HepG2 (cell line): Measurements from ENCODE around the gene TMEM116. TPM values are rescaled to one million over a fixed set of nuclear protein-coding genes. Genes with fewer than 3 reads are reported as not detected.

ENCODE experiments used
- ATAC-seq: fragments of 200-7000 bp; cut with Tn5 transposase; 3 replicates; pipeline ENCODE4 v1.9.1; 2020; ENCODE audit warnings: mild to moderate bottlenecking, moderate library complexity
- BruUV-seq: library from RNA; stranded (reverse); fragments of 400-500 nt; replicated peaks from 2 replicates; lab custom pipeline; 2021; lab: Mats Ljungman, UMichigan
- CTCF ChIA-PET: fragments of 300-600 bp; formaldehyde crosslinking; extraction: SDS; loops from one replicate; lab custom pipeline; 2021; ENCODE audit warnings: low total read pairs, inconsistent platforms, low intra/inter-chr PET ratio; lab: Yijun Ruan, JAX
- POLR2A ChIA-PET: fragments of 350-600 bp; sonication (Branson Sonifier 250); formaldehyde crosslinking; loops from one replicate; lab custom pipeline; 2020; ENCODE audit warnings: antibody characterized with exemption, inconsistent platforms; lab: Yijun Ruan, JAX
- DNase-seq: peaks from one replicate; pipeline ENCODE4 v3.0.0-alpha.2; 2015; ENCODE audit warnings: low spot score
- FAIRE-seq: peaks from 3 replicates; lab custom pipeline; 2011; peaks lifted over from hg19 to GRCh38; lab: Jason Lieb, UNC
- H2AFZ ChIP-seq: one replicate; pipeline ENCODE4 v1.6.1; 2011; ENCODE audit warnings: low read length, inconsistent platforms
- H3K27ac ChIP-seq: fragments of 300-600 bp; 3 replicates; pipeline ENCODE4 v1.8.0; 2011; ENCODE audit warnings: mixed run types, mild to moderate bottlenecking, mixed read lengths, low read length, inconsistent platforms; ENCODE audit not compliant: insufficient read depth; ENCODE audit errors: extremely low read length
- H3K27me3 ChIP-seq, 2 experiments: fragments of 200-600 bp in 1 of 2; 2 replicates in 1 of 2; 3 replicates in 1 of 2; pipeline versions ENCODE4 v1.6.0 to v1.8.0; 2011; ENCODE audit warnings: low read length in 2 of 2, mild to moderate bottlenecking in 2 of 2, moderate library complexity in 2 of 2, inconsistent platforms in 1 of 2; ENCODE audit not compliant: insufficient read depth in 2 of 2, control insufficient read depth in 1 of 2
- H3K36me3 ChIP-seq, 2 experiments: fragments of 200-600 bp in 1 of 2; replicated peaks in 1 of 2; 2 replicates in 1 of 2; 3 replicates in 1 of 2; pipeline versions ENCODE4 v1.5.1 to v1.8.0; 2011; ENCODE audit warnings: low read length in 2 of 2, inconsistent platforms in 1 of 2; ENCODE audit not compliant: insufficient read depth in 2 of 2, control insufficient read depth in 1 of 2
- H3K4me1 ChIP-seq: 2 replicates; pipeline ENCODE4 v1.5.1; 2012; ENCODE audit warnings: low read length, inconsistent platforms; ENCODE audit not compliant: insufficient read depth
- H3K4me2 ChIP-seq: 2 replicates; pipeline ENCODE4 v1.6.0; 2011; ENCODE audit warnings: low read depth, low read length, inconsistent platforms
- H3K4me3 ChIP-seq, 3 experiments: fragments of 200-600 bp in 1 of 3; sonication (generic), shearing (Covaris generic) in 1 of 3; replicated peaks in 1 of 3; 2 replicates each; pipeline ENCODE4 v1.5.1; 2011 to 2016; ENCODE audit warnings: low read length in 3 of 3, inconsistent platforms in 2 of 3, low read depth in 2 of 3, mild to moderate bottlenecking in 2 of 3, control low read depth in 1 of 3, mixed read lengths in 1 of 3; ENCODE audit not compliant: insufficient read depth in 1 of 3
- H3K79me2 ChIP-seq: one replicate; pipeline ENCODE4 v1.6.1; 2011; ENCODE audit warnings: low read length, inconsistent platforms; ENCODE audit not compliant: insufficient read depth
- H3K9ac ChIP-seq: 2 replicates; pipeline ENCODE4 v1.6.0; 2011; ENCODE audit warnings: mild to moderate bottlenecking, low read depth, low read length, inconsistent platforms; ENCODE audit not compliant: insufficient read depth
- H3K9me3 ChIP-seq: 2 replicates; pipeline ENCODE4 v1.5.1; 2012; ENCODE audit warnings: mild to moderate bottlenecking, low read length
- H4K20me1 ChIP-seq: 2 replicates; pipeline ENCODE4 v1.6.0; 2011; ENCODE audit warnings: inconsistent platforms, mild to moderate bottlenecking, low read length, moderate library complexity; ENCODE audit not compliant: insufficient read depth
- ELF3 ChIP-seq: IDR thresholded peaks from 2 replicates; pipeline ENCODE4 v1.6.1; 2016; ENCODE audit warnings: missing genetic modification reagents, missing compliant biosample characterization
- KLF15 ChIP-seq: sonication (generic); formaldehyde crosslinking; IDR thresholded peaks from 2 replicates; pipeline ENCODE4 v1.8.1; 2023; ENCODE audit warnings: borderline replicate concordance, mild to moderate bottlenecking, inconsistent platforms, missing genetic modification reagents, mixed read lengths
- NRL ChIP-seq: sonication (generic); formaldehyde crosslinking; IDR thresholded peaks from 2 replicates; pipeline ENCODE4 v1.5.0; 2020; ENCODE audit warnings: missing genetic modification reagents, mild to moderate bottlenecking, moderate library complexity, borderline replicate concordance
- POLR2A ChIP-seq, 2 experiments: IDR thresholded peaks; 2 replicates each; pipeline ENCODE4 v1.6.1; 2011; ENCODE audit warnings: low read depth in 2 of 2, low read length in 2 of 2, mild to moderate bottlenecking in 1 of 2, moderate library complexity in 1 of 2; ENCODE audit not compliant: insufficient read depth in 1 of 2
- POLR2G ChIP-seq: fragments of 200-400 bp; formaldehyde crosslinking; IDR thresholded peaks from 2 replicates; pipeline ENCODE4 v1.6.1; 2018; ENCODE audit warnings: mild to moderate bottlenecking, low read depth, low read length, moderate library complexity
- RBFOX2 ChIP-seq: fragments of 200-400 bp; formaldehyde crosslinking; IDR thresholded peaks from 2 replicates; pipeline ENCODE4 v1.6.1; 2017; ENCODE audit warnings: low read depth, mild to moderate bottlenecking, low read length
- WGBS: methylation state at CpG from one replicate; pipeline ENCODE4 v1.1.6; 2017; ENCODE audit warnings: low lambda C conversion rate; 5-methylcytosine and 5-hydroxymethylcytosine counted together
- in situ Hi-C: cut with HindIII; loops from 2 replicates; pipeline ENCODE4 v1.10.0; 2017; ENCODE audit warnings: low pct_unique_long_range_greater_than_20kb; ENCODE audit not compliant: extremely low pct_ligation_motif_present
- intact Hi-C: fragments of 100-400 bp; cut with micrococcal nuclease; formaldehyde crosslinking; loops from one replicate; pipeline ENCODE4 v1.10.0; 2022; ENCODE audit not compliant: unreplicated experiment
- polyA plus RNA-seq, 8 experiments: library from polyadenylated mRNA; depleted of rRNA in 3 of 8; stranded (reverse) in 7 of 8; unstranded in 1 of 8; fragments of >200 nt; fragmentation: Illumina TruSeq in 4 of 8; extraction: Trizol in 4 of 8; gene quantifications; 2 replicates each; pipeline versions ENCODE4 v1.2.1 to v1.2.3, GENCODE V29; 2011 to 2016; ENCODE audit warnings: low read depth in 4 of 8, missing spikeins in 1 of 8, mixed read lengths in 1 of 8; ENCODE audit not compliant: insufficient read depth in 1 of 8
- total RNA-seq, 5 experiments: library from RNA; depleted of rRNA; stranded (reverse); fragments of >200 nt; fragmentation: Illumina TruSeq; extraction: Trizol; gene quantifications; 2 replicates each; pipeline ENCODE4 v1.2.3, GENCODE V29; 2016; ENCODE audit warnings: low read depth in 1 of 5
- TF ChIP-seq, protein P1 (sequence below): sonication (generic); formaldehyde crosslinking; IDR thresholded peaks from 2 replicates; pipeline ENCODE4 v1.8.1; 2023; ENCODE audit warnings: mild to moderate bottlenecking, missing genetic modification reagents

TMEM116 gene
- total and polyA plus RNA-seq, 2 of the 13 experiments (the other 11 are each of a cell fraction or from before 2014, with no cell fraction given) = 14.0 to 17.8 TPM

DNA sequence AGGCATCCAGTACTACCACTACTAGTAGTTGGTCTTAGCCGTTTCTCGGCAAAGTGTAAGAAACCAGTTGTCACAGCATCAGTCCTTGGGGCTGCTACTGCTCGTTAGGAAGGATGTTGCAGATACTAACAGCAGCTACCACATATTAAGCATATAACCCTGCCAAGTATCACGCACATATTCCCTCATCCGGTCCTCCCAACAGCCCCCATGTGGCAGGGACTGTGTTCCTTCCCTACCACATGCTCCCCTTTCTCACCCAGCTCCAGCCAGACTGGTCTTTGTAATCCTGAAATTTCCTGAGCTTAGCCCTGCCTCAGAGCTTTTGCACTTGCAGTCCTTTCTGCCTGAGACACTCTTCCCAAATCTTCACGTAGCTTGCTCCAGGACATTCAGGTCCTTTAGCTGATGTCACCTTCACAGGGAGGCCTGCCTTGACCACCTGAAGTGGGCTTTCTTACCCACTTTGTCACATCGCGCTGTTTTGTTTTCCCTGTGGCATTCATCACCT is 8.0 kb upstream of the TMEM116 start:
- Histone ChIP-seq H3K4me2 (no peak overlapping the region), H3K79me2 (peaks cover 48% of the 10 kb centered on the region), H3K27ac (no peak overlapping the region), H3K9ac (no peak overlapping the region), H3K36me3 (peaks cover 21 to 75% of the 10 kb centered on the region in 2 experiments), H3K9me3 (no peaks in the 10 kb centered on the region), H3K4me3 (no peak overlapping the region), H4K20me1 (peaks cover 21% of the 10 kb centered on the region), H3K4me1 (peaks cover 25% of the 10 kb centered on the region), H2AFZ (no peak overlapping the region), H3K27me3 (no peaks in the 10 kb centered on the region)
- ChIA-PET POLR2A (interaction anchor here (5.8 kb wide), 1 partner anchor 8 kb away, joined by 62 read pairs; the partner anchor contains the start of genes ERP29 and TMEM116), CTCF (no interaction called here)
- intact Hi-C loops = no loop called here
- DNase-seq (no peak), FAIRE-seq (no peak), ATAC-seq (no peak)
- no TSS peak for BruUV-seq
- 93% methylated on average over 8 of the region's 8 CpGs for WGBS
- in situ Hi-C loops = no loop called here
- TF ChIP-seq KLF15 (no peak), NRL (CRISPR knock-in tag) (no peak), POLR2A (IDR thresholded peaks at IDR 0.05; ENCODE audit: insufficient read depth in 1 of 2, low read depth in 2 of 2, low read length in 2 of 2) (peak in 1 of 2 experiments; percentile 31; a peak in 2 of 4 replicates), POLR2G (0 out of 2 replicates have a peak, but pooled peaks have one; percentile 19), ELF3 (CRISPR knock-in tag) (no peak)

DNA sequence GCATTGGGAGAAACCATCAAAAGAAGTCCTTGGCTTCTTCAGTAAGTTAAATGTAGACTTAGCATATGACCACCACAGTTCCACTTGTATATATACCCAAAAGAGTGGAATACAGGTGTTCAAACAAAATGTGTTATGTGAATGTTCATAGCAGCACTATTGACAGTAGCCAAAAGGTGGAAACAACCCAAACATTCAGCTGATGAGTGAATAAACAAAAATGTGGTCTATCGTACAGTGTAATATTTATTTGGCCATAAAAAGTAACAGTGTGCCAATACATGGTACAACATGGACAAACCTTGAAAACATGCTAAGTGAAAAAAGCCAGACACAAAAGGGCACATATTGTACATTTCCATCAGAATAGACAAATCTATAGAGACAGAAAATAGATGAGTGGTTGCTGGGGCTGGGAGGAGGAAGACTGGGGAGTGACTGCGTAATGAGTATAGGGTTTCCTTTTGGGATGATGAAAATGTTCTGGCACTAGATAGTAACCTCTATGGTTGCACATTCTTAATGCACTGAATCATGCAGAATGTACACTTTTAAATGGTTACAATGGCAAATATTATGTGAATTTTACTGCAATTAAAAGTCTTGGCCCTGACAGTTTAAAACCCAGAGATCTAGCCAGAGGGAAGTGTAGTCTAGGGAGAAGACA is 5.7 kb upstream of the TMEM116 start:
- peaks cover 69% of the 10 kb centered on the region for H3K79me2 ChIP-seq
- no peak overlapping the region for H2AFZ ChIP-seq
- no peaks in the 10 kb centered on the region; a peak in 1 of 5 replicates for H3K27me3 ChIP-seq
- H3K9ac ChIP-seq = no peak overlapping the region
- no TSS peak for BruUV-seq
- CTCF ChIA-PET = no interaction called here
- H4K20me1 ChIP-seq = peaks cover 26% of the 10 kb centered on the region
- peaks cover 17 to 69% of the 10 kb centered on the region in 2 experiments for H3K36me3 ChIP-seq
- peaks cover 44% of the 10 kb centered on the region for H3K4me1 ChIP-seq
- no peaks in the 10 kb centered on the region for H3K9me3 ChIP-seq
- POLR2A ChIA-PET = no interaction called here
- no peak overlapping the region for H3K4me2 ChIP-seq
- 0 out of 2 replicates have a peak, but pooled peaks have one; percentile 36 for TF ChIP-seq RBFOX2
- TF ChIP-seq, protein P1, sequence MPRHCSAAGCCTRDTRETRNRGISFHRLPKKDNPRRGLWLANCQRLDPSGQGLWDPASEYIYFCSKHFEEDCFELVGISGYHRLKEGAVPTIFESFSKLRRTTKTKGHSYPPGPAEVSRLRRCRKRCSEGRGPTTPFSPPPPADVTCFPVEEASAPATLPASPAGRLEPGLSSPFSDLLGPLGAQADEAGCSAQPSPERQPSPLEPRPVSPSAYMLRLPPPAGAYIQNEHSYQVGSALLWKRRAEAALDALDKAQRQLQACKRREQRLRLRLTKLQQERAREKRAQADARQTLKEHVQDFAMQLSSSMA = no peak
- 92% methylated on average over 2 of the region's 2 CpGs for WGBS
- intact Hi-C loops (loop anchor here (10.0 kb wide), 1 partner anchor 174 kb away; the partner anchor contains the start of gene MAPKAPK5), in situ Hi-C loops (loop anchor here (10.0 kb wide), 1 partner anchor 74 kb away; no protein-coding TSS in a partner anchor)
- no peak overlapping the region for H3K27ac ChIP-seq
- ATAC-seq (no peak), DNase-seq (no peak), FAIRE-seq (no peak)
- H3K4me3 ChIP-seq = no peak overlapping the region
